ENCODE results near the gene KRT4. TPM values are rescaled to one million over a fixed set of nuclear protein-coding genes. Genes with fewer than 3 reads are reported as not detected.
A peak's percentile ranks its signal among the peaks of the same experiment; 100 is the strongest.

KRT4 gene
- total RNA-seq, 3 donors from 2014 or later (not counting 1 experiment from before 2014, with no cell fraction given), result not detected

GRCh38 chr12:52836042-52836466 is 22.1 kb upstream of the KRT4 start:
- peak overlapping the region; percentile 60 for H3K4me3 Mint-ChIP-seq
- H3K27me3 Mint-ChIP-seq (ENCODE audit: low read depth in 2 of 2), result peaks cover 0 to 10% of the 10 kb centered on the region in 2 donors
- peak; percentile 90 to 98 (median 91) for ATAC-seq
- H3K27me3 ChIP-seq (ENCODE audit: control insufficient read depth, insufficient read depth, low read length), result no peaks in the 10 kb centered on the region
- H3K9me3 ChIP-seq (ENCODE audit: control insufficient read depth, insufficient read depth, low read length), result no peaks in the 10 kb centered on the region
- DNase-seq, result peak; percentile 28 to 65
- H3K4me1 ChIP-seq (ENCODE audit: control insufficient read depth, insufficient read depth, low read length), result peaks cover 30% of the 10 kb centered on the region
- H3K36me3 ChIP-seq (ENCODE audit: control insufficient read depth, insufficient read depth, low read length), result no peaks in the 10 kb centered on the region
- H3K36me3 Mint-ChIP-seq, result no peaks in the 10 kb centered on the region
- intact Hi-C loops (cut with micrococcal nuclease), result loop anchor here (1.0 kb wide), 1 partner anchor 191 kb away; no protein-coding TSS in a partner anchor
- 44% methylated on average over 6 of the region's 7 CpGs for WGBS (ENCODE audit: insufficient coverage)
- no peak overlapping the region for H3K4me3 ChIP-seq (ENCODE audit: low read length)
- no peak for TF ChIP-seq CTCF (IDR thresholded peaks at IDR 0.05)
- peak overlapping the region; percentile 87 to 95 for H3K27ac Mint-ChIP-seq
- peak overlapping the region; percentile 34 for H3K27ac ChIP-seq (ENCODE audit: low read length)
- H3K4me1 Mint-ChIP-seq, result peaks cover 29 to 51% of the 10 kb centered on the region in 2 donors
- no peaks in the 10 kb centered on the region for H3K9me3 Mint-ChIP-seq

DNA sequence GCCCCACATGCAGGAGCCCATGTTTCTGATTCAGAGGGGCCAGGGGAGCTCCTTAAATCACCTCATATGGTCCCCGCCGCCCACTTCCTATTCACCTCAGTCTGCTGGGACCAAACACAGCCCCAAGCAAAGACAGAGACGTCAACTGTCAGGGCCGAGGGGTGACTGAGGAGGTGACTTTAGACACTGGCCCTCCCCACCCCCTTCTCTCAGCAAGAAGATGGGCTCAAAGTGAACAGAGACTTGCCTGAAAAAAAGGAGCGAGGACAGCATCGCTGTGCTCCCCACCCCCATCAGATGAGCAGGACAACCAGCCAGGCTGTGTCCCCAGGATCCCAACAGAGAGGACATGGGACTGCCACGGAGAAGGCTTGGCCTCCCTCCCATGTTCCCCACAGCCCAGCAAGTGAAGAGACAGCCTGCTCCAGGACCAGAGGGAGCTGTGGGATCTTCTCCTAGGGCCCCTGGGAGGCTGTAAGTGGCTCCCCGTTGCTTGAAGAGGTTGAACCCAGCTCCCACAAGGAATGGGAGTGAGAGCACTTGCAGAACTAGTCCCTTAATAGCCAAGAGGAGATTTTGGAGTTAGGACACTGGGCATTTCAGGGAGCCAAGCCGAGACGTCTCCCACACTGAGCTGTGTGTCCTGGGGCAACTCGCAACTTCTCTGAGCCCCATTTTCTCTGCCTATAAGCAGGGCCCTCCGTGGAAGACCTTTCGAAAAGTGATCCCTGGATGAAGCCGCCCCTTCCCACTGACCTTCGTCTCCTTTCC is 21.5 kb upstream of the KRT4 start:
- Mint-ChIP-seq H3K36me3 (no peaks in the 10 kb centered on the region), H3K27ac (peak overlapping the region; percentile 87 to 95), H3K4me3 (peak overlapping the region; percentile 60), H3K27me3 (ENCODE audit: low read depth in 2 of 2) (peaks cover 0 to 10% of the 10 kb centered on the region in 2 donors), H3K4me1 (peaks cover 29 to 51% of the 10 kb centered on the region in 2 donors), H3K9me3 (no peaks in the 10 kb centered on the region)
- DNase-seq, result no peak
- peaks cover 30% of the 10 kb centered on the region for H3K4me1 ChIP-seq (ENCODE audit: control insufficient read depth, insufficient read depth, low read length)
- intact Hi-C loops (cut with micrococcal nuclease), result loop anchor here (1.0 kb wide), 1 partner anchor 190 kb away; no protein-coding TSS in a partner anchor
- no peak overlapping the region for H3K4me3 ChIP-seq (ENCODE audit: low read length)
- TF ChIP-seq CTCF (IDR thresholded peaks at IDR 0.05), result no peak
- no peaks in the 10 kb centered on the region for H3K9me3 ChIP-seq (ENCODE audit: control insufficient read depth, insufficient read depth, low read length)
- no peak for ATAC-seq
- H3K27ac ChIP-seq (ENCODE audit: low read length), result peak overlapping the region; percentile 34
- no peaks in the 10 kb centered on the region for H3K36me3 ChIP-seq (ENCODE audit: control insufficient read depth, insufficient read depth, low read length)
- 84% methylated on average over 14 of the region's 15 CpGs for WGBS (ENCODE audit: insufficient coverage)
- H3K27me3 ChIP-seq (ENCODE audit: control insufficient read depth, insufficient read depth, low read length), result no peaks in the 10 kb centered on the region

- no peak overlapping the region for H3K4me3 Mint-ChIP-seq
- no peaks in the 10 kb centered on the region for H3K9me3 ChIP-seq (ENCODE audit: control insufficient read depth, insufficient read depth, low read length)
- H3K36me3 Mint-ChIP-seq, result no peaks in the 10 kb centered on the region
- H3K27ac Mint-ChIP-seq, result peak overlapping the region in 1 of 2 donors; percentile 95
- TF ChIP-seq CTCF (IDR thresholded peaks at IDR 0.05), result no peak
- no peak for ATAC-seq
- peaks cover 30% of the 10 kb centered on the region for H3K4me1 ChIP-seq (ENCODE audit: control insufficient read depth, insufficient read depth, low read length)
- 77% methylated on average over 4 of the region's 4 CpGs for WGBS (ENCODE audit: insufficient coverage)
- H3K27me3 ChIP-seq (ENCODE audit: control insufficient read depth, insufficient read depth, low read length), result no peaks in the 10 kb centered on the region
- no peak for DNase-seq
- no peak overlapping the region for H3K27ac ChIP-seq (ENCODE audit: low read length)
- no peaks in the 10 kb centered on the region for H3K9me3 Mint-ChIP-seq
- intact Hi-C loops (cut with micrococcal nuclease), result no loop called here
- peaks cover 29 to 56% of the 10 kb centered on the region in 2 donors for H3K4me1 Mint-ChIP-seq
- no peak overlapping the region for H3K4me3 ChIP-seq (ENCODE audit: low read length)
- H3K27me3 Mint-ChIP-seq (ENCODE audit: low read depth in 2 of 2), result peaks cover 0 to 9% of the 10 kb centered on the region in 2 donors
- H3K36me3 ChIP-seq (ENCODE audit: control insufficient read depth, insufficient read depth, low read length), result no peaks in the 10 kb centered on the region
These were observed 20.7 kb upstream of the KRT4 start for GRCh38 chr12:52834727-52835001.

Measured in natural killer cell (primary cell).